ENCODE data around the gene CIDEB. TPM values are rescaled to one million over a fixed set of nuclear protein-coding genes. Genes with fewer than 3 reads are reported as not detected.

CIDEB gene
- total RNA-seq, 4 donors from 2014 or later = 9.4 to 34.5 (median 14.2) TPM

GRCh38 chr14:24260026-24260779 lies 47.6 kb downstream of the CIDEB start:
- H3K4me3 ChIP-seq = no peak overlapping the region
- peaks cover 0 to 12% (median 0%) of the 10 kb centered on the region in 4 donors for H3K4me1 ChIP-seq
- TF ChIP-seq EP300 (IDR thresholded peaks at IDR 0.05) = no peak
- no peak for TF ChIP-seq CTCF (IDR thresholded peaks at IDR 0.05)
- no peak for TF ChIP-seq POLR2A (IDR thresholded peaks at IDR 0.05)
- H3K36me3 ChIP-seq = peaks cover 0 to 71% (median 0%) of the 10 kb centered on the region in 3 donors
- WGBS, 2 donors = 83 to 87% methylated on average over 15 to 16 of the region's 16 CpGs
- peak overlapping the region in 2 of 4 donors; percentile 50 to 72 for H3K27ac ChIP-seq
- no peak for DNase-seq (ENCODE audit: low spot score in 2 of 2)
- H3K9me3 ChIP-seq = no peaks in the 10 kb centered on the region
- no peaks in the 10 kb centered on the region for H3K27me3 ChIP-seq

DNA sequence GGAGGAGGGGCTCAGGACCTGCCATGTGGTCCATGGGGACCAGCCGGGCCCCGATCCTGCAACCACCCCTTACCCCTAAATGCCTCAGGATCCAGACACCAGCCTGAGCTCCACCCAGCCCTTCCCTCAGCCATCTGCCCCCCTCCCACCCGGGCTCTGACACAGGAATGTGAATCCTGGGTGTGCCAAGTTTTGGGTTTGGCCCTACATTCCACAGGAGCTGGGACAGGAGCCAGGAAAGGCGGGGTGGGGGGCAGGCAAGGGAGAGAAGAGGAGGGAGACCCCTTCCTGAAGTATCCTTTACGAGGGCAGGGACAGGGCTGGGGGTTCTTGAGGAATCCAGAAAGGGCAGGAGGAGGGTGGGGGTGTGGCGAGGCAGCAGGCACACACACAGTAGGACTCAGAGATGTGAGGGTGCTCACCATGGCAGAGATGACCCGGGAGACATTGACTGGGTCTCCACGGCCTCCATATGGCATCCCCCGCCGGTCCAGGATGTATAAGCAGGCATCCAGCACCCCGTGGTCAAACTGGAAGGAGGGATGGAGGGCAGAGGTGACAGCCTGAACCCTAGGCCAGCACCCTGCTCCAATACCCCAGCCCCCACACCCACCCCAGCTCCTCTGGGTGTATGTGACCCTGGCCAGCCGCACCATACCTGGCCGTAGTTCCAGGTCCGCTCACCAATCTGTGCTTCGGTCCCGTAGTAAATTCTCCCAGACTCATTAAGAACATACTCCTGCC lies 48.3 kb downstream of the CIDEB start:
- Histone ChIP-seq H3K9me3 (no peaks in the 10 kb centered on the region), H3K4me1 (peaks cover 0 to 12% (median 0%) of the 10 kb centered on the region in 4 donors), H3K27me3 (no peaks in the 10 kb centered on the region), H3K36me3 (peaks cover 0 to 71% (median 0%) of the 10 kb centered on the region in 3 donors), H3K4me3 (peak overlapping the region in 1 of 4 donors; percentile 22), H3K27ac (peak overlapping the region in 2 of 4 donors; percentile 62 to 72)
- DNase-seq (ENCODE audit: low spot score in 2 of 2) = no peak
- no peak for TF ChIP-seq EP300 (IDR thresholded peaks at IDR 0.05)
- TF ChIP-seq CTCF (IDR thresholded peaks at IDR 0.05) = no peak
- TF ChIP-seq POLR2A (IDR thresholded peaks at IDR 0.05) = no peak
- 54 to 63% methylated on average over 16 of the region's 16 CpGs for WGBS, 2 donors

- 80 to 90% methylated on average over 11 to 18 of the region's 18 CpGs for WGBS, 2 donors
- H3K27ac ChIP-seq = peak overlapping the region in 2 of 4 donors; percentile 62 to 72
- H3K4me3 ChIP-seq = peak overlapping the region in 1 of 4 donors; percentile 22
These were observed 49.1 kb downstream of the CIDEB start for GRCh38 chr14:24258548-24259265.

DNA sequence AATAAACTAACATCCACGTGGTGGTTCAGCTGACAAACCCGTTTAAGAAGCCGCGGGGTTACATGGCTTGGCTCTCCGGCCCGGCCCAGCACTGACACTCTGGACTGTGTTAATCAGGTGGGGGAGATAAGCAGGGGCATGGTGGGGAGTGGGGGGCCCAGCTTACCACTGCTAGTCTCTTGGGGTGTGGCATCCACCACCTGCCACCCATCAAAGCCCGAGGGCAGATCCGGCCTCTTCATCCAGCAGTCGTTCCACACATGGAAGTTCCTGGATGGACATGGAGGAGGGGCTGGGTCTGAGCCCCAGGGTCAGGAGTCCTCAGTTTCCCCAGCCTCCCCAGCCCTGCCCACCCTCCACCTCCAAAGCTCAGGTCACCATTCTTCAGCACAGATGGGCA lies 49.7 kb downstream of the CIDEB start:
- peaks cover 0 to 71% (median 0%) of the 10 kb centered on the region in 3 donors for H3K36me3 ChIP-seq
- no peaks in the 10 kb centered on the region for H3K9me3 ChIP-seq
- WGBS, 2 donors = 76 to 84% methylated on average over 9 of the region's 9 CpGs
- DNase-seq (ENCODE audit: low spot score in 2 of 2) = no peak
- H3K27ac ChIP-seq = peak overlapping the region in 2 of 4 donors; percentile 62 to 72
- H3K4me1 ChIP-seq = peaks cover 0 to 12% (median 0%) of the 10 kb centered on the region in 4 donors
- H3K27me3 ChIP-seq = no peaks in the 10 kb centered on the region
- TF ChIP-seq CTCF (IDR thresholded peaks at IDR 0.05) (no peak), POLR2A (IDR thresholded peaks at IDR 0.05) (no peak), EP300 (IDR thresholded peaks at IDR 0.05) (no peak)
- H3K4me3 ChIP-seq = no peak overlapping the region

More at GRCh38 chr14:24258548-24259265, 49.1 kb downstream of the CIDEB start:
- no peak for DNase-seq (ENCODE audit: low spot score in 2 of 2)
- peaks cover 0 to 71% (median 0%) of the 10 kb centered on the region in 3 donors for H3K36me3 ChIP-seq
- H3K4me1 ChIP-seq = peaks cover 0 to 12% (median 0%) of the 10 kb centered on the region in 4 donors
- H3K9me3 ChIP-seq = no peaks in the 10 kb centered on the region
- TF ChIP-seq CTCF (IDR thresholded peaks at IDR 0.05) (no peak), POLR2A (IDR thresholded peaks at IDR 0.05) (no peak), EP300 (IDR thresholded peaks at IDR 0.05) (no peak)
- H3K27me3 ChIP-seq = no peaks in the 10 kb centered on the region

Measured in tibial nerve (tissue), 4 donors.